ENCODE results near the gene SMIM9.
"Not testable (repeated sequence)": the region's sequence is repeated elsewhere in the genome, so short reads cannot be mapped to it uniquely, and the experiment has no call there.

SMIM9 gene

GRCh38 chrX:154833746-154834274 is 652 bp downstream of the SMIM9 start:
- TF ChIP-seq CTCF (IDR thresholded peaks at IDR 0.05; ENCODE audit: control insufficient read depth, extremely low read depth, insufficient read depth), result no peak
- no peak overlapping the region for H3K4me3 ChIP-seq (ENCODE audit: low read depth, low read length)
- DNase-seq (ENCODE audit: low read depth), result no peak

GRCh38 chrX:154829926-154830442 is 4.5 kb downstream of the SMIM9 start:
- no peak for DNase-seq (ENCODE audit: low read depth)
- H3K4me3 ChIP-seq (ENCODE audit: low read depth, low read length), result no peak overlapping the region
- no peak for TF ChIP-seq CTCF (IDR thresholded peaks at IDR 0.05; ENCODE audit: control insufficient read depth, extremely low read depth, insufficient read depth)

- TF ChIP-seq CTCF (IDR thresholded peaks at IDR 0.05; ENCODE audit: control insufficient read depth, extremely low read depth, insufficient read depth), result no peak
- no peak for DNase-seq (ENCODE audit: low read depth)
- no peak overlapping the region for H3K4me3 ChIP-seq (ENCODE audit: low read depth, low read length)
These were observed 5.3 kb downstream of the SMIM9 start for GRCh38 chrX:154829134-154829533.

GRCh38 chrX:154828016-154828408 is 6.5 kb downstream of the SMIM9 start:
- no peak for DNase-seq (ENCODE audit: low read depth)
- TF ChIP-seq CTCF (IDR thresholded peaks at IDR 0.05; ENCODE audit: control insufficient read depth, extremely low read depth, insufficient read depth), result no peak
- no peak overlapping the region for H3K4me3 ChIP-seq (ENCODE audit: low read depth, low read length)

GRCh38 chrX:154827194-154828015 is 7.1 kb downstream of the SMIM9 start:
- TF ChIP-seq CTCF (IDR thresholded peaks at IDR 0.05; ENCODE audit: control insufficient read depth, extremely low read depth, insufficient read depth), result no peak
- no peak for DNase-seq (ENCODE audit: low read depth)
- no peak overlapping the region for H3K4me3 ChIP-seq (ENCODE audit: low read depth, low read length)

GRCh38 chrX:154825586-154825985 is 8.9 kb downstream of the SMIM9 start:
- not testable (repeated sequence) for DNase-seq (ENCODE audit: low read depth); H3K4me3 ChIP-seq (ENCODE audit: low read depth, low read length)

GRCh38 chrX:154824638-154825037 is 9.8 kb downstream of the SMIM9 start:
- no peak for TF ChIP-seq CTCF (IDR thresholded peaks at IDR 0.05; ENCODE audit: control insufficient read depth, extremely low read depth, insufficient read depth)
- DNase-seq (ENCODE audit: low read depth), result no peak

More at GRCh38 chrX:154824638-154825037, 9.8 kb downstream of the SMIM9 start:
- no peak overlapping the region for H3K4me3 ChIP-seq (ENCODE audit: low read depth, low read length)

All from LNCaP clone FGC (cell line).